ENCODE measurements around the gene ITGA7. TPM values are rescaled to one million over a fixed set of nuclear protein-coding genes. Genes with fewer than 3 reads are reported as not detected.
A peak's percentile ranks its signal among the peaks of the same experiment; 100 is the strongest.

The ITGA7 gene
- total RNA-seq, 2 experiments from 2014 or later = 5.5 to 5.6 TPM

DNA sequence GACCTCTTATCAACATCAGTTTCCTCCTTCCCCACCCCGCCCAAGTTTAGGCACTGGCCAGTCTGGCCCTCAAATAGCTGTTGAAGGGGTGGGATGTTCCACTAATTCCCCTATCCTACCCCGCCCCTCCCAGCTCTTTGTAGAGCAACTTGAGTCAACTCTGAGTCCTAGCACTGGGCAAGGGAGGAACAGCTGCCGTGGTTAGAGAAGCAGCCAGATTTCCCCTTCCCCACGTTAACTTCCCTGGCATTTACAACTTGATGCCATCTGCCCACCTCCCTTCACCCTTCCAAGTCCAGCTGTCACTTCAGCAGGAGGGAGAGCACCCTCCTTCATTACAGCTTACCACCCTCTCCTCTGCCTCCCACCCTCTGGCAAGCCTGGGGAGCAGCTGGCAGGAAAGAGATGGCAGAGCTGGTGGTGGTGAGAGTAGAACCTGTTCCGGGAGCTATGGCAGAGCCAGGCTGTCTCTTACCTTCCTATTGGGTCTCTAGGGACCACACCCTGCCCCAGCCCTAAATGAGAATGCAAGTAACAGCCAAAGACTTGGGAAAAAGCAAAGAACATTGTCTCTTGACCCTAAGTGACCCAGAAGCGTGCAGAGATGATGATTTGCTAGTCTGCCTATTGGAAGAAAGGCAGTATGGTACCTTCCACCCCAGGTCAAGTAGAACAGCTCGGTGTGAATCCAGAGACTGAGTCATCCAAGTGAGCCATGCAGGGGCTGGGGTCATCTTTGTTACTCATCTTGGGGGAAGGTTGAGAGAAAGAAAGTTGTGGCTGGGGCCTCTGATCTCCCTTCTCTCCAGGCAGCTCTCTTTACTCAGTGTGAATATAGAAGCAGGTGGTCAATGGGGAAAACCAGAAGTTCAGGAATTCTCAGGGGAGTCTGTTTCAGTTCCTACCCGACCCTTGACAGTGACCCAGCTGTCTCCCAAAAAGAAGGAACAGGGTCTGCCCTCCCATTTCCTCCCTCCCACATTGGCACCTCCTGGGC, 9.6 kb upstream of the ITGA7 start:
- H3K4me1 Mint-ChIP-seq = peaks cover 30% of the 10 kb centered on the region
- DNase-seq (peak; percentile 62), ATAC-seq (peak; percentile 55)
- ChIA-PET POLR2A (interaction anchor here (0.7 to 1.0 kb wide), 2 partner anchors 22 to 387 kb away, joined by 3 to 4 read pairs; partner anchors contain the start of gene PA2G4), CTCF (interaction anchor here (0.6 to 6.6 kb wide), 12 partner anchors 10 to 312 kb away, joined by 3 to 67 read pairs (median 4); partner anchors contain the start of genes CD63 and ITGA7)
- H3K27me3 Mint-ChIP-seq = peaks cover 2% of the 10 kb centered on the region
- intact Hi-C loops (cut with DNase I, micrococcal nuclease) = loop anchor here (2.0 to 10.0 kb wide), 3 partner anchors 60 to 733 kb away; partner anchors contain the start of gene TESPA1 (in 1 of the 2)
- peak overlapping the region; percentile 86 for H3K4me3 Mint-ChIP-seq
- H3K36me3 Mint-ChIP-seq (ENCODE audit: low read depth) = peaks cover 4% of the 10 kb centered on the region
- H3K27ac Mint-ChIP-seq = peak overlapping the region; percentile 89
- no peaks in the 10 kb centered on the region for H3K9me3 Mint-ChIP-seq (ENCODE audit: low read depth)

DNA sequence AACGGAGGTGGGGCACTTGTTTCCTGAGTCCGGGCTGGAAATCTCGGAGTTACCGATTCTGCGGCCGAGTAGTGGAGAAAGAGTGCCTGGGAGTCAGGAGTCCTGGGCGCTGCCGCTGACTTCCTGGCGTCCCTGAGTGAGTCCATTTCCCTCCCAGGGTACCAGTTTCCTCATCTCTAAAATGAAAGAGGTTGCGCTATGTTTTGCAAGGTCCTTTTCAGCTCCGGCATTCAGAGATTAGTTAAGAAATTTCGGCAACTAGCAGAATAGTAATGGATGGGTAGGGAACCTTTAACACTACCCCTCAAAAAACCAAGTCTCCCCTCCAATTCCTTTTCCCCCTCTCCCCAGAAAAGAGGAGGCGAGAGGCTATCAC, 8.9 kb upstream of the ITGA7 start:
- peaks cover 4% of the 10 kb centered on the region for H3K36me3 Mint-ChIP-seq (ENCODE audit: low read depth)
- intact Hi-C loops (cut with DNase I, micrococcal nuclease) = loop anchor here (1.0 to 10.0 kb wide), 10 partner anchors 13 to 732 kb away; partner anchors contain the start of genes CD63 (in 2 of the 2), PA2G4 (in 1 of the 2), RAB5B (in 1 of the 2) and SARNP (in 1 of the 2)
- H3K27me3 Mint-ChIP-seq = peaks cover 2% of the 10 kb centered on the region
- CTCF ChIA-PET = interaction anchor here (0.7 to 6.6 kb wide), 11 partner anchors 8 to 1464 kb away, joined by 3 to 67 read pairs (median 5); partner anchors contain the start of genes CD63, ITGA7, ORMDL2 and SARNP
- no peaks in the 10 kb centered on the region for H3K9me3 Mint-ChIP-seq (ENCODE audit: low read depth)
- POLR2A ChIA-PET = no interaction called here
- peaks cover 30% of the 10 kb centered on the region for H3K4me1 Mint-ChIP-seq
- H3K4me3 Mint-ChIP-seq = peak overlapping the region; percentile 86
- H3K27ac Mint-ChIP-seq = peak overlapping the region; percentile 89
- DNase-seq = no peak
- ATAC-seq = peak; percentile 34

DNA sequence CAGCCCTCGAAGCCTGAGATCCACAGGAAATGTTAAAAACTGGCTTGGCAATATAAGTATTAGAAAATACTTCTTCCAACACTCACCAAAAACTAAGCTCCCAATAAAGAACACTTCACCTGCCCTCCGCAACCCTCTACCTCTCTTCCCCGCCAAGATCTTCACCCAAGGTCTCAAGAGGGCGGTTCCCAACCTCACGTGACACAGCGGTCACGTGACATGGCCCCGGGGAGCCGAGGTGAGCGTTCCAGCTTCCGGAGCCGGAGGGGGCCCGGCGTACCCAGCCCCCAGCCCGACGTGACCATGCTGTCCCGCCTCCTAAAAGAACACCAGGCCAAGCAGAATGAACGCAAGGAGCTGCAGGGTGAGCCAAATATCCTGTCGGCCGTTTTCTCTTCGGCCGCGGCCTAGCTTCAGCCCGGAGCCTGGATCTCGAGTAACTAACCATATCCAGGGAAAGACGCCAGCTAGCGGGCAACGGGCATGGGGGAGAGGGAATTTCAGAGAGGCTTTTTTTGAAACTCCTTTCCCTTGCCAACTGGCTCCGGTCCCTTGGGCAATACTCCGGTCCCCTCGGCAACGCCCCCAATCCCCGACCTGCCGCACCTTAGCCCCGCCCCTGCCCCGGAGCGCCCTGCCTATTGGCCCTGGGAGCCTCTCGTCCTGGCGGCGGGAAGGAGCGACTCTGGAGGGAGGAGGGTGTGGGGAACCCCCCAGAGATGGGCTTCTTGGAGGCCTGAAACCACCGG, 8.3 kb upstream of the ITGA7 start, which contains the start of gene BLOC1S1:
Gene BLOC1S1 (plus strand): TSS at position 214 of the 749 bp plus-strand sequence. CDS start 6 bp downstream, at position 220.
- H3K27ac Mint-ChIP-seq = peak within 1 kb of the TSS; percentile 89
- H3K27me3 Mint-ChIP-seq = peaks cover 2% of the 10 kb centered on the region
- CTCF ChIA-PET = interaction anchor here (0.7 to 6.6 kb wide), 9 partner anchors 9 to 1464 kb away, joined by 3 to 67 read pairs (median 4); partner anchors contain the start of genes CD63, ORMDL2 and SARNP
- H3K4me1 Mint-ChIP-seq = peaks cover 30% of the 10 kb centered on the region
- peak; percentile 94 for ATAC-seq
- H3K4me3 Mint-ChIP-seq = peak within 1 kb of the TSS; percentile 86
- POLR2A ChIA-PET = interaction anchor here (0.6 kb wide), 1 partner anchor 1357 kb away, joined by 4 read pairs; no protein-coding TSS in a partner anchor
- intact Hi-C loops (cut with DNase I, micrococcal nuclease) = loop anchor here (1.0 to 10.0 kb wide), 10 partner anchors 13 to 731 kb away; partner anchors contain the start of genes CD63 (in 2 of the 2), PA2G4 (in 1 of the 2), RAB5B (in 1 of the 2) and SARNP (in 1 of the 2)
- peak; percentile 97 for DNase-seq
- peaks cover 4% of the 10 kb centered on the region for H3K36me3 Mint-ChIP-seq (ENCODE audit: low read depth)
- H3K9me3 Mint-ChIP-seq (ENCODE audit: low read depth) = no peaks in the 10 kb centered on the region

GRCh38 chr12:55715169-55715764, 7.6 kb upstream of the ITGA7 start:
- DNase-seq (no peak), ATAC-seq (no peak)
- Mint-ChIP-seq H3K36me3 (ENCODE audit: low read depth) (peaks cover 4% of the 10 kb centered on the region), H3K27ac (peak overlapping the region; percentile 89), H3K27me3 (peaks cover 2% of the 10 kb centered on the region), H3K4me3 (peak overlapping the region; percentile 86), H3K4me1 (peaks cover 30% of the 10 kb centered on the region), H3K9me3 (ENCODE audit: low read depth) (no peaks in the 10 kb centered on the region)
- POLR2A ChIA-PET = interaction anchor here (0.6 kb wide), 1 partner anchor 1356 kb away, joined by 4 read pairs; no protein-coding TSS in a partner anchor
- intact Hi-C loops (cut with DNase I, micrococcal nuclease) = loop anchor here (5.0 to 10.0 kb wide), 2 partner anchors 58 to 730 kb away; partner anchors contain the start of gene TESPA1 (in 1 of the 2)
- CTCF ChIA-PET = interaction anchor here (0.8 to 6.6 kb wide), 8 partner anchors 9 to 224 kb away, joined by 3 to 67 read pairs (median 4); partner anchors contain the start of genes CD63, ORMDL2 and SARNP

GRCh38 chr12:55713721-55714120, 6.0 kb upstream of the ITGA7 start:
- ATAC-seq = no peak
- ChIA-PET POLR2A (interaction anchor here (0.5 kb wide), 1 partner anchor 666 kb away, joined by 3 read pairs; no protein-coding TSS in a partner anchor), CTCF (no interaction called here)
- H3K4me1 Mint-ChIP-seq = peaks cover 31% of the 10 kb centered on the region
- H3K27ac Mint-ChIP-seq = no peak overlapping the region
- peaks cover 4% of the 10 kb centered on the region for H3K36me3 Mint-ChIP-seq (ENCODE audit: low read depth)
- DNase-seq = no peak
- H3K27me3 Mint-ChIP-seq = peaks cover 8% of the 10 kb centered on the region
- H3K9me3 Mint-ChIP-seq (ENCODE audit: low read depth) = no peaks in the 10 kb centered on the region
- no peak overlapping the region for H3K4me3 Mint-ChIP-seq
- intact Hi-C loops (cut with DNase I, micrococcal nuclease) = loop anchor here in 1 of 2 experiments (10.0 kb wide), 1 partner anchor 729 kb away; the partner anchor contains the start of gene TESPA1

- intact Hi-C loops (cut with DNase I, micrococcal nuclease) = loop anchor here in 1 of 2 experiments (10.0 kb wide), 1 partner anchor 728 kb away; the partner anchor contains the start of gene TESPA1
- Mint-ChIP-seq H3K9me3 (ENCODE audit: low read depth) (no peaks in the 10 kb centered on the region), H3K36me3 (ENCODE audit: low read depth) (peaks cover 2% of the 10 kb centered on the region), H3K27ac (no peak overlapping the region), H3K27me3 (peaks cover 14% of the 10 kb centered on the region), H3K4me3 (no peak overlapping the region), H3K4me1 (peaks cover 29% of the 10 kb centered on the region)
- DNase-seq (no peak), ATAC-seq (no peak)
- CTCF ChIA-PET = interaction anchor here (0.6 to 1.2 kb wide), 3 partner anchors 11 to 55 kb away, joined by 3 to 4 read pairs (median 3); no protein-coding TSS in a partner anchor
- POLR2A ChIA-PET = no interaction called here
Observed at GRCh38 chr12:55712700-55713415, 5.2 kb upstream of the ITGA7 start.

GRCh38 chr12:55711786-55712553, 4.3 kb upstream of the ITGA7 start:
- intact Hi-C loops (cut with DNase I, micrococcal nuclease) = loop anchor here in 1 of 2 experiments (10.0 kb wide), 1 partner anchor 727 kb away; the partner anchor contains the start of gene TESPA1
- CTCF ChIA-PET = interaction anchor here (0.6 to 1.2 kb wide), 5 partner anchors 10 to 56 kb away, joined by 3 to 4 read pairs (median 3); no protein-coding TSS in a partner anchor
- H3K27ac Mint-ChIP-seq = no peak overlapping the region

GRCh38 chr12:55708695-55709233, 1.1 kb upstream of the ITGA7 start:
- ATAC-seq = no peak
- ChIA-PET POLR2A (no interaction called here), CTCF (no interaction called here)
- intact Hi-C loops (cut with DNase I, micrococcal nuclease) = no loop called here
- Mint-ChIP-seq H3K9me3 (ENCODE audit: low read depth) (no peaks in the 10 kb centered on the region), H3K27ac (no peak overlapping the region), H3K36me3 (ENCODE audit: low read depth) (no peaks in the 10 kb centered on the region), H3K4me1 (peaks cover 18% of the 10 kb centered on the region), H3K27me3 (peaks cover 20% of the 10 kb centered on the region), H3K4me3 (peak overlapping the region; percentile 70)
- no peak for DNase-seq

More at GRCh38 chr12:55711786-55712553, 4.3 kb upstream of the ITGA7 start:
- H3K4me3 Mint-ChIP-seq = no peak overlapping the region
- H3K36me3 Mint-ChIP-seq (ENCODE audit: low read depth) = peaks cover 2% of the 10 kb centered on the region
- ATAC-seq (no peak), DNase-seq (no peak)
- peaks cover 26% of the 10 kb centered on the region for H3K4me1 Mint-ChIP-seq
- peaks cover 18% of the 10 kb centered on the region for H3K27me3 Mint-ChIP-seq
- H3K9me3 Mint-ChIP-seq (ENCODE audit: low read depth) = no peaks in the 10 kb centered on the region
- POLR2A ChIA-PET = interaction anchor here (0.6 kb wide), 1 partner anchor 31 kb away, joined by 8 read pairs; a partner anchor contains a TSS

- ChIA-PET CTCF (interaction anchor here (0.7 to 3.0 kb wide), 6 partner anchors 10 to 917 kb away, joined by 3 to 13 read pairs (median 4); no protein-coding TSS in a partner anchor), POLR2A (no interaction called here)
- Mint-ChIP-seq H3K4me1 (peaks cover 18% of the 10 kb centered on the region), H3K27me3 (peaks cover 20% of the 10 kb centered on the region), H3K4me3 (peak overlapping the region; percentile 70), H3K27ac (no peak overlapping the region), H3K9me3 (ENCODE audit: low read depth) (no peaks in the 10 kb centered on the region), H3K36me3 (ENCODE audit: low read depth) (no peaks in the 10 kb centered on the region)
- intact Hi-C loops (cut with DNase I, micrococcal nuclease) = no loop called here
- DNase-seq = peak; percentile 27
- ATAC-seq = peak; percentile 27
Observed at GRCh38 chr12:55707219-55707671, 459 bp downstream of the ITGA7 start.

Data from activated CD4-positive, alpha-beta T cell treated with anti-CD3 and anti-CD28 coated beads for 36 hours (primary cell).